KMS-11 (cell line): Measurements from ENCODE around the gene SERPINA4.
"Not testable (repeated sequence)": the region's sequence is repeated elsewhere in the genome, so short reads cannot be mapped to it uniquely, and the experiment has no call there.

Experiments used
- H2AFZ ChIP-seq: fragments of 200-600 bp; sonication (generic); 2 replicates; pipeline ENCODE4 v1.6.1; 2016; ENCODE audit warnings: antibody characterized with exemption, mixed run types, low read depth
- H3K27ac ChIP-seq: fragments of 200-600 bp; sonication (generic); 2 replicates; pipeline ENCODE4 v1.6.1; 2016; ENCODE audit warnings: mild to moderate bottlenecking, mixed run types
- H3K27me3 ChIP-seq: fragments of 200-600 bp; sonication (generic); 2 replicates; pipeline ENCODE4 v1.6.1; 2017; ENCODE audit warnings: mild to moderate bottlenecking, low read depth, mixed run types, moderate library complexity; ENCODE audit not compliant: insufficient read depth
- H3K36me3 ChIP-seq: fragments of 200-600 bp; sonication (generic); 2 replicates; pipeline ENCODE4 v1.6.1; 2017; ENCODE audit warnings: mild to moderate bottlenecking, mixed run types; ENCODE audit not compliant: insufficient read depth
- H3K4me1 ChIP-seq: fragments of 200-600 bp; sonication (generic); 2 replicates; pipeline ENCODE4 v1.6.1; 2016; ENCODE audit warnings: mild to moderate bottlenecking, low read depth, mixed run types; ENCODE audit not compliant: poor library complexity, severe bottlenecking
- H3K4me2 ChIP-seq: fragments of 200-600 bp; sonication (generic); 2 replicates; pipeline ENCODE4 v1.7.0; 2016; ENCODE audit warnings: mild to moderate bottlenecking, mixed run types
- H3K4me3 ChIP-seq: fragments of 200-600 bp; sonication (generic); IDR thresholded peaks from 2 replicates; pipeline ENCODE4 v1.6.1; 2017; ENCODE audit warnings: low read depth, low read length, mixed read lengths; ENCODE audit not compliant: insufficient read depth
- H3K79me2 ChIP-seq: fragments of 200-600 bp; sonication (generic); 2 replicates; pipeline ENCODE4 v1.6.1; 2016; ENCODE audit warnings: low read depth, mixed run types; ENCODE audit not compliant: insufficient read depth
- H3K9ac ChIP-seq: fragments of 200-600 bp; sonication (generic); 2 replicates; pipeline ENCODE4 v1.6.1; 2016; ENCODE audit warnings: mild to moderate bottlenecking, mixed run types
- H4K20me1 ChIP-seq: fragments of 200-600 bp; sonication (generic); 2 replicates; pipeline ENCODE4 v1.6.1; 2016; ENCODE audit warnings: mild to moderate bottlenecking, mixed run types; ENCODE audit not compliant: insufficient read depth
- CTCF ChIP-seq: fragments of 200-600 bp; sonication (generic); conservative IDR thresholded peaks from 2 replicates; pipeline ENCODE4 v1.6.1; 2017; ENCODE audit warnings: low read depth, mild to moderate bottlenecking, antibody characterized with exemption, low read length, moderate library complexity, mixed read lengths

Gene SERPINA4

GRCh38 chr14:94600148-94600545 is 38.9 kb downstream of the SERPINA4 start:
- H3K4me1 ChIP-seq: no peaks in the 10 kb centered on the region
- H3K79me2 ChIP-seq: no peaks in the 10 kb centered on the region
- H3K36me3 ChIP-seq: no peaks in the 10 kb centered on the region
- no peaks in the 10 kb centered on the region for H3K27me3 ChIP-seq
- no peak overlapping the region for H3K4me2 ChIP-seq
- H3K27ac ChIP-seq: no peak overlapping the region
- H3K4me3 ChIP-seq: no peak overlapping the region
- TF ChIP-seq CTCF: no peak
- H4K20me1 ChIP-seq: no peaks in the 10 kb centered on the region
- H2AFZ ChIP-seq: no peak overlapping the region
- no peak overlapping the region for H3K9ac ChIP-seq

GRCh38 chr14:94601884-94602391 is 40.7 kb downstream of the SERPINA4 start:
- Histone ChIP-seq H3K36me3 (no peaks in the 10 kb centered on the region), H3K4me1 (no peaks in the 10 kb centered on the region), H3K4me2 (no peak overlapping the region), H3K27ac (no peak overlapping the region), H4K20me1 (no peaks in the 10 kb centered on the region), H3K4me3 (no peak overlapping the region), H3K79me2 (no peaks in the 10 kb centered on the region), H3K9ac (no peak overlapping the region), H3K27me3 (no peaks in the 10 kb centered on the region), H2AFZ (no peak overlapping the region)
- no peak for TF ChIP-seq CTCF

DNA sequence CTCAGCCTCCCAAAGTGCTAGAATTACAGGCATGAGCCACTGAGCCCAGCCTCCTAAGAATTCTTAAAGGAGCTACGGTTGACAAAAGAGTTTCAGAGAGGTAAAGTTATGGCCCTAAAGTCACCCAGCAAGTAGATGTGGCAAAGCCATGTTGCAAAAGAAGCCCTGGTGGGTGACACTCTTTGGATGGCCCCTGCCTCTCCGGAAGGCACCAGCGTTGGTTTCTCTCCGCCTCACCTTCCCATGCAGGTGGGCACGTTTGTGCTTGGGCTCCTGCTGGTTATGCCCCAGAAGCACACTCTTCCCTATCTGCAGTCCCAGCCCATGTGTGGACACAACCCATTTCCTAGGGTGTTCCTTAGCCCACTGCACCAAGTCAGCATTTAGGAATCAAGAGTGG is 41.5 kb downstream of the SERPINA4 start:
- TF ChIP-seq CTCF: no peak
- H3K36me3 ChIP-seq: no peaks in the 10 kb centered on the region
- H3K4me3 ChIP-seq: no peak overlapping the region
- H3K79me2 ChIP-seq: no peaks in the 10 kb centered on the region
- no peak overlapping the region for H3K27ac ChIP-seq
- no peaks in the 10 kb centered on the region for H4K20me1 ChIP-seq
- H3K4me2 ChIP-seq: no peak overlapping the region
- no peaks in the 10 kb centered on the region for H3K4me1 ChIP-seq
- H2AFZ ChIP-seq: no peak overlapping the region
- H3K9ac ChIP-seq: no peak overlapping the region
- H3K27me3 ChIP-seq: no peaks in the 10 kb centered on the region

DNA sequence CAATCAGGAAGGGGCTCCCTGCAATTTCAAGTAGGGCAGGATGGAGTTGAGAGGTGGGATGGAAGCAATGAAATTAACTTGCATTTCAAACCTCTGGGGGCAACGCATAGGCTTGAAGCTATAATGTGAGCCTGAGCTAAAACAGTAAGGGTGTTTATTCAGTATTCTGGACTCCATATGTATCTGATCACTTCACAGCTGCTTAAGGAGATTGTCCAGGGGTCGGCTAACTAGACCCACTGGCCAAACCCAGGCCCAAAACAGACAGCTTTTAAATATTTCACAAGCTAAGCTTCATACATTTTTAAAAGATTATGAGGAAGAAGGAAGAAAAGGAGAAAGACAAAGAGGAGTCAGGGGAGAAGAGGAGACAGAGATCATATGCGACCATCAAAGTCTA is 44.1 kb downstream of the SERPINA4 start:
- H3K79me2 ChIP-seq: no peaks in the 10 kb centered on the region
- no peak for TF ChIP-seq CTCF
- no peak overlapping the region for H3K27ac ChIP-seq
- H3K9ac ChIP-seq: no peak overlapping the region
- no peaks in the 10 kb centered on the region for H3K4me1 ChIP-seq
- no peaks in the 10 kb centered on the region for H3K36me3 ChIP-seq
- no peaks in the 10 kb centered on the region for H4K20me1 ChIP-seq
- H3K4me3 ChIP-seq: no peak overlapping the region
- H3K4me2 ChIP-seq: no peak overlapping the region
- H3K27me3 ChIP-seq: no peaks in the 10 kb centered on the region
- H2AFZ ChIP-seq: no peak overlapping the region

DNA sequence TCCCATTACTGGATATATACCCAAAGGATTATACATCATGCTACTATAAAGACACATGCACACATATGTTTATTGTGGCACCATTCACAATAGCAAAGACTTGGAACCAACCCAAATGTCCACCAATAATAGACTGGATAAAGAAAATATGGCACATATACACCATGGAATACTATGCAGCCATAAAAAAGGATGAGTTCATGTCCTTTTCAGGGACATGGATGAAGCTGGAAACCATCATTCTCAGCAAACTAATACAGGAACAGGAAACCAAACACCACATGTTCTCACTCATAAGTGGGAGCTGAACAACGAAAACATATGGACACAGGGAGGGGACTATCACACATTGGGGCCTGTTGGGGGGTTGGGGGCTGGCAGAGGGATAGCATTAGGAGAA is 47.7 kb downstream of the SERPINA4 start:
- not testable (repeated sequence) for H4K20me1 ChIP-seq, H2AFZ ChIP-seq, H3K36me3 ChIP-seq, H3K79me2 ChIP-seq, H3K27me3 ChIP-seq, H3K4me3 ChIP-seq, H3K27ac ChIP-seq, H3K4me1 ChIP-seq, H3K9ac ChIP-seq, H3K4me2 ChIP-seq
